ENCODE measurements around the gene BICDL1.
"Not testable (repeated sequence)": the region's sequence is repeated elsewhere in the genome, so short reads cannot be mapped to it uniquely, and the experiment has no call there.

The BICDL1 gene

DNA sequence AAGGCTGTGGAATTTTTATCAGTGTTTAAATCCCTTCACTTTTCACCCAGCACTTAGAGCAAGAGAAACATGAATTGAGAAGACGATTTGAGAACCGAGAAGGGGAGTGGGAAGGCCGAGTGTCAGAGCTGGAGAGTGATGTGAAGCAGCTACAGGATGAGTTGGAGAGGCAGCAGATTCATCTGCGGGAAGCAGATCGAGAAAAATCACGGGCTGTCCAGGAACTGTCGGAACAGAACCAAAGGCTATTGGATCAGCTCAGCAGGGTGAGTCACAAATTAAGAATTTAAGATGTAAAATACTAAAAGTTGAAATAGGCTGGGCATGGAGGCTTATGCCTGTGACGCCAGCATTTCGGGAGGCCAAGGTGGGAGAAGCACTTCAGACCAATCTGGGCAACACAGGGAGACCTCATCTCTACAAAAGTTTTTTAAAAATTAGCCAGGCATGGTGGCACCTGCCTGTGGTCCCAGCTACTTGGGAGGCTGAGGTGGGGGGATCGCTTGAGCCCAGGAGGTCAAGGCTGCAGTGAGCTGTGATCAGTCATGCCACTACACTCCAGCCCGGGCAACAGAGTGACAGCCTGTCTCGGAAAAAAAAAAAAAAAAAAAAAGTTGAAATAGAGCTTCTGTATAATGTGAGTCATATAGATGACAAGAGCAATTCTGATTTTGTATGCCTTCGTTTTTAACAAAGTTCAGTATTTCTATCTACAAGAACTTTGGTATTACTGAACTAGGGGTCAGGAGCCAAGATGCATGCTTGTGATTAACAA lies 9.6 kb downstream of the BICDL1 start:
- DNase-seq: no peak

- no peak for DNase-seq
These were observed 11.5 kb downstream of the BICDL1 start for GRCh38 chr12:120000556-120000955.

DNA sequence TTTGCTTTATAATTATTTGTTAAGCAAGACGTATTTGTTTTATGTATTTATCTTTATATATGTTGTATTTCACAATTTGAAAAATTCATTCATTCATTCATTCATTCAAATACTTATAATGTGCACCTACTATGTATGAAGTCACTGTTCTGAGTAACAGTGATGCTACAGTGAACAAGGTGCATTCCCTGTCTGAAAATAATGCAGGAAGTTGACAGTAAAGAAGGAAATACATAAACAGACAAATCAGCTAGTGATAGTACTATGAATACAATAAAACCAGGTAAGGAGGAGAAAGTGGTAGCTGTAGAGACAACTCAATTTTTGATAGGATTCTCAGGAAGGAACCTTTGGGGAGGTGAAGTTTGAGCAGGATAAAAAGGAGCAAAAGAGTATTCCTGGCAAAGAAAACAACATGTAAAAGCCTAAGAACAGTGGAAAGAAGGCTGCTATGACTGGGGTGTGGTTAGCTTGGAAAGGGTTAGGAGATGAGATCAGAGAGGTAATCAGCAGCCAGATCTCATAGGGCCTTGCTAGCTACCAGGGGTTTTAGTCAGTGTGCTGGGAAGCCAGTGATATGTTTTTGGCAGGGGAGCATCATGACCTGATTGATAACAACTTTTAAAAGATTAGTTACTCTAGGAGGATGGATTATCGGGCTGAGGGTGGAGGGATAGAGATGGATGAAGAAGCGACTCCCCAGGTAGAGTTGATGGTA lies 17.4 kb downstream of the BICDL1 start:
- DNase-seq: no peak

DNA sequence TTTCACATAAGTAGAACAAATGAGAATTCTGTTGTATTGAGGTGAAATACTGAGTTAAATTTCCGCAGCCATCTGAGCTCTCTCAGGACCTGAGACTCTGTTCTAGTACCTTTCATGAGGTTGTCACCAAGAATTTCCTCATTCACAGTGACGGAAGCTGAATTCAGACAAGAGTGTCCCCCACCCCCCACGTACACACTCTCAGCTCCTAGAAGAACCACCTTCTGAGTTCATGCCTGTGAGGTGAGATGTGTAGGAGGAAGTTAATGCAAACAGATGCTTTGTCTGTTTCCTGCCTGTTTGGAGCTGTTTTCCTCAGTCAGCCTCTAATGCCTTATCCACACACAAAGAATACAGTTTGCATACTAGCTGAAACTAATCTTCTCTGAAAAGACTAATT lies 18.2 kb downstream of the BICDL1 start:
- no peak for DNase-seq

DNA sequence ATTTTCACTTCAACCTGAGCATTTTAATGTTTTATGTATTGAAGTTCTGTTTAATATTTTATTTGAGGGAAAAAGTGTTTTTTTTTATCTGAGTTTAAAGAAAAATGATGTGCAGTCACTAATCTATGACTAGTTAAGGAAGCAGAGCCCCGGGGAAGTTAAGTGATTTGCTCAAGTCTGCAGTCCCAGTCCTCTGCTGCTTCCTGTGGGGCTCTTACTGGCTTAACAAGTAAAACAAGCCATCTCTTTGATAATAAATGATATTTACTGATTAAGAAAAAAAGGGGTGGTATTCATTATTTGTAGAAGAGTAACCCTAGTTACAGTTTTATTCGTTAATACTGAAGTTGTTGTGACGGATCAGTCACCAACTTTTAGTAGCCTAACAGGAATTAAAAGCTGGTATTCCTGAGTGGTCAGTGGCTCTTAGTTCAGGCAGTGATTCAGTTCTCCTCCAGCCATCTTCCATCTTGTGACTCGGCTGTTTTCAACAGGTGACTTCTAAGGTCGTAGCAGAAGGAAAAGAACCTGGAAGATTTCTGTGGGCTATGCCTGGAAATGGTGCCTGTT lies 21.7 kb downstream of the BICDL1 start:
- no peak for DNase-seq

- peak in 25 of 58 donors; percentile 0 to 57 (median 10) for DNase-seq
These were observed 23.1 kb downstream of the BICDL1 start for GRCh38 chr12:120012067-120012621.

DNA sequence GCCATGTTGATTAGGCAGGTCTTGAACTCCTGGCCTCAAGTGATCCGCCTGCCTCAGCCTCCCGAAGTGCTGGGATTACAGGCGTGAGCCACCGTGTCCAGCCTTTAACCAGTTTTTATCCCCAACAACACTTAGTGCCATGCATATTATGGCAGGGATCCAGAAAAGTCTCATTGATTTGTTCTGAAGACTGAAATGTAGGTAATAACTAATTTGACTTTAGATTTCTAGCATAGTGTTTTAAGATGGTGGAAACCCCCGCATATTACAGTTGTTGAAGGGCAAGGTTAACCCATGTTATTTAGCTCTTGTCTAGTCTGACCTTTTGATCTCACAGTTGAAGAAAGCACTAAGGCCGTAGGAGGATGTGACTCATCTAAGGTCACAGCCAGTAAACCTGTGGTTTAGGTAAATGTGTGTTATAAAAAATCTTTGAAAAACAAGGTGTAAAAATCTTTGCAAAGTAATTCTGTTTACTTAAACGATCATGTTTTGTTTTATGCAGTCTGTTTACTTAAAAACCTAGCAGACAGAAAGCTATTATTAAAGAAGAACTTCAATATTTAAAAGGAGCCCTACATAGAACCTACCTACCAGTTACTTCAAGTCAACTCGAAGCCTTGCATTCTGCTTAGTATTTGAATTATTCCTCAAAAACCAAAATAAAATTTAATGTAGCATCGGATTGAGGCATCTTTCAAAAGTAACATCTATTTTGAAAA lies 24.8 kb downstream of the BICDL1 start:
- DNase-seq: no peak

GRCh38 chr12:120014381-120014735 lies 25.3 kb downstream of the BICDL1 start:
- not testable (repeated sequence) for DNase-seq

GRCh38 chr12:120015313-120015712 lies 26.3 kb downstream of the BICDL1 start:
- DNase-seq: no peak

DNA sequence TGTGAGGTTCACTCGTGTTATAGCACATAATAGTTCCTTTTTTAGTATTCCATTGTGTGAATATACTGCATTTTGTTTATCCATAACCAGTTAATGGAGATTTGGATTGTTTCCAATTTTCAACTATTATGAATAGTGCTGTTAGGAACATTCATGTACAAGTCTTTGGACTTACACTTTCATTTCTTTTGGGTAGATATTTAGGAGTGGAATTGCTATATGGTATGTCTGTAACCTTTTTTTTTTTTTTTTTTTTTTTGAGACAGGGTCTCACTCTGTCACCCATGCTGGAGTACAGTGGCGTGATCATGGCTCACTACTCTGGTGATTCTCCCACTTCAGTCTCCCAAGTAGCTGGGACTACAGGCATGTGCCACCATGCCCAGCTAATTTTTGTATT lies 27.2 kb downstream of the BICDL1 start:
- not testable (repeated sequence) for DNase-seq

DNA sequence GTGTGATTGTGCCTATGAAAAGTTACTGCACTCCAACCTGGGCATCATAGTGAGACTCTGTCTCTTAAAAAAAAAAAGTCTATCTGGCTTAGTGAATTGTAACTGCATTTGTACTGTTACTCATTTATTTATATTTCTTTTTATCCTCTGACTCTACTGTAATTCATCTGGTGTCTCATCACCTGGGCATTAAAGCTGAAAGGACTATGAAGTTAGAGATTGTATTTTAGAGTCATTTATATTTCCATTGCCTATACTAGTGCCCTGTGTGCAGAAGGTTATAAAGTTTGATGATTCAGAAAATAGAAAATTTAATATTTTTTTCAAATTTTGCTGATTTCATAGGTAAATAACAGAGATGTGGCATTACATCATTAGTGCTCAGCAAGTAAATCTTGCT lies 30.2 kb downstream of the BICDL1 start:
- DNase-seq: no peak

DNA sequence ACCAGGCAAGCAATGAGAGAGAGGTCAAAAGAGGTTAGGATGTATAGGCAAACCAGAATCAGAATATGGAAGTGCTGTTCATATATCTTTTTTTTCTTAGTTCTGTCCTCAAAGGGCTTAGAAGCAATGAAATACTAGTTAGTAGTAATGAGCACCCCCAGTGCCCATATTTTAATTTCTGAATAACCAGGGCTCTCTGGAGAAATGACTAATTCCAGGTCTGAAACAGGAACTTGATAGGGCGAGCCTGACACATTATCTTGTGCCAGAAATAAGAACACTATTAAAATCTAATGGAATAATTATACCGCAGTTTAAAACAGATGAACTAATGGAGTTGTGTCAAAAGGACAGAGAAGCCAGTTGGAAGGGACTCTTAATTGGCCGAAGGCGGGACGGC lies 30.9 kb downstream of the BICDL1 start:
- DNase-seq: no peak

DNA sequence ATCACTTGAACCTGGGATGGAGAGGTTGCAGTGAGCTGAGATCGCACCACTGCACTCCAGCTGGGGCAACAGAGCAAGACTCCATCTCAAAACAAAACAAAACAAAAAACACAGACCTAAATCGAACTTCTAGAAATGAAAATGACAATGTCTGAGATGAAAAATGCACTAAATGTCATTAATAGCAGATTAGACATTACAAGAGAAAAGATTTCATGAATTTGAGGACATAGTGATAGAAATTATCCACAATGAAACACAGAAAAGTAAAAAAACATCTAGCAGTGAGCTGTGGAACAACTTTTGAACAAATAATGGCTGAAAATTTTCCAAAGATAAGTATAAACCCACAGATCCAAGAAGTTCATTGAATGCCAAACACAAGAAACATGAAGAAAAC lies 35.2 kb downstream of the BICDL1 start:
- no peak for DNase-seq

DNA sequence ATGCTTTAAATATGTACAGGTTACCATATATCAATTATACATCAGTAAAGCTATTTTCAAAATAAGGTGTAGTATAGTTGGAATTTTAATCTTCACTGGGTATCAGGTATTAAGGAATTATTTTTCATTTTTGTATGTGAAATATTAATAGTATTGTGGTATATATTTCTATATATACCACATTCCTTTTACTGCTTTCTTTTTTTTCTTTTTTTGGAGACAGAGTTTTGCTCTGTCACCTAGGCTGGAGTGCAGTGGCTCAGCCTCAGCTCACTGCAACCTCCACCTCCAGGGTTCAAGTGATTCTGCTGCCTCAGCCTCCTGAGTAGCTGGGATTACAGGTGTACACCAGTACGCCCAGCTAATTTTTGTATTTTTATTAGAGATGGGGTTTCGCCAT lies 36.6 kb downstream of the BICDL1 start:
- no peak for DNase-seq

- DNase-seq: no peak
These were observed 43.2 kb downstream of the BICDL1 start for GRCh38 chr12:120032242-120032641.

- DNase-seq: no peak
These were observed 48.8 kb downstream of the BICDL1 start for GRCh38 chr12:120037851-120038250.

GRCh38 chr12:120039711-120040110 lies 50.7 kb downstream of the BICDL1 start:
- no peak for DNase-seq

DNA sequence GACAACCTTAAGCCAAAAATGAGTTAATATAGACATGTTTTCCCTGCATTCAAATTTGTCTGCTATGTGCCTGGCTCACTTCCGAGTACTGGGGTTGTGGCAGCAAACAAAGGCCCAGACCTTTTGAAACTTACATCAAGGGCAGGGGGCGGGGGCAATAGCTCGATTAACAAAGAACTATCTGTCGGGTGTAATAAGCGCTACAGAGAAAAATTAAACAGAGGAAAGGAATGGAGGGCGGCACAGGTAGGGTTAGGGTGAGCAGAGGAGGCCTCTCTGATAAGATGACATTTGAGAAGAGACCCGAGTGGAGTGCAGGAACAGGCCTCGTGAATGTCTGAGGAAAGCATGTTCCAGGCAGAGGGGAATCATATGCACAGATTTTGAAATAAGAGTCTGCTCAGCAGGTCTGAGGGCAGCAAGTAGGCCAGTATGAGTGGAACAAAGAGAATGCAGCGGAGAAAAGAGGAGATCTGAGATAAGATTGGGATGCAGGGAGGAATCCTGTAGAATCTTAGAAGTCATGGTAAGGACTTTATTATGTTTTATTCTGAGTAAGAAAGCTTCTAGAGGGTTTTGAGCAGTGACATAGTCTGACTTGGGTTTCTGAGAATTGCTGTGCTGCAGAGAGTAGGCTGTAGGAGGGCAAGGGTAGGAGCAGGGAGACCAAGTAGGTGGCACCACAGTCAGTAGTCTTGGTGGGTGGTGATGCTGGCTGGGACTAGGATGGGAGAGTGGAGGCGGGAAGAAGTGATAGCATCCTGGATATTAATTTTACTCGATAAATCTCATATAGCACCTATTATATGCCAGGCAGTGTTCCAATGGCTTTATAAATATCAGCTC lies 52.6 kb downstream of the BICDL1 start:
- peak in 1 of 58 donors; percentile 1 for DNase-seq

- DNase-seq: not testable (repeated sequence)
These were observed 56.3 kb downstream of the BICDL1 start for GRCh38 chr12:120045367-120045766.

DNA sequence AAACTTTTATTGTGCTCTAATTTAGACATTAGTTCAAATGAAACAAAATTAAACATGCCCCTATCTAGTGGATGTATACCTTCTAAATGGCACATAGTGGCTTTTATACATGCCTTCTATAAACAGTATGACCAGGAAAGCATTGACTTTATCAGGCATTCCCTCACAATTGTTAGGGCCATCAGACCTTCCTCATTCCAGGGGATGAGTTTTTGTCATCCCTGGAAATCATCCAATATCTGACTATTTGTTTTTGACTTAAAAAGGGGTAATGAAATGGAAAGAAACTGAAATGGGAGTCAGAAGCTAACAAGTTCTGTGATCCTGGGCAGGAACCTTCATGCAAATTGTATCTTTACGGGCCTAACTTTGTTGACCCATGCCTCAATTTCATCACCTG lies 58.0 kb downstream of the BICDL1 start:
- no peak for DNase-seq

DNA sequence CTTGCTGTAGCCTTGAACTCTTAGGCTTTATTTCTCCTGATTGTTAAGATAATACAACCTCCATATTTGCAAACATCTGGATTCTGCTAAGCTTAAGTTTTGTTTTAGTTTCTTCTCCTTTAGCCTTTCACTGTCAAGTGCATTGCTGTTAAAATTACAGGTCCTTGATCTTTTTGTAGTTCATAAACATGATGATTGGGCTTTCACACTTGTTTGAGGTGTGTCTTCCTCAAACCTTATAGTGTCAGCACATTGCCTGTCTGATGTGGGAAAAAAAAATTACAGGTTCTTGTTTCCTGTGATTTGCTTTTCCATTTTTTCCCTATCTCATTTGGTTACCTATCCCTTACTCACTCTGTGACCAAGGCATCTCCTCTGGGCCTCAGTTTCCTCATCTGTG lies 59.2 kb downstream of the BICDL1 start:
- DNase-seq: no peak

All from anterior cingulate cortex (tissue), 58 donors.